HL-60 (cell line): Measurements from ENCODE around the gene RALBP1.

Experiments used
- CTCF ChIP-seq: IDR thresholded peaks from one replicate; pipeline ENCODE4 v1.5.1; 2011; ENCODE audit warnings: low read length, control low read depth, inconsistent platforms; ENCODE audit not compliant: insufficient read depth
- POLR2AphosphoS5 ChIP-seq: IDR thresholded peaks from 2 replicates; pipeline ENCODE4 v1.6.1; 2012; ENCODE audit warnings: low read depth

GRCh38 chr18:9547782-9548181 is 72.5 kb downstream of the RALBP1 start:
- no peak for TF ChIP-seq CTCF
- TF ChIP-seq POLR2AphosphoS5 = no peak
